Body of pancreas (tissue), 4 donors: ENCODE results near the gene ZNF584. TPM values are rescaled to one million over a fixed set of nuclear protein-coding genes. Genes with fewer than 3 reads are reported as not detected.

Experiments used
- ATAC-seq: fragments of 150-250 bp; one replicate; pipeline ENCODE4 v1.9.1; 2016
- DNase-seq, 4 donors: peaks; one replicate each; pipeline ENCODE4 v3.0.0-alpha.2; 2019
- H3K27ac ChIP-seq, 4 donors: fragments of 200-600 bp; sonication (generic); 1 replicate in 3 of 4; 2 replicates in 1 of 4; pipeline versions ENCODE4 v1.5.1 to v1.6.1; 2016 to 2019; ENCODE audit warnings: mild to moderate bottlenecking in 1 of 4, mixed read lengths in 1 of 4, moderate library complexity in 1 of 4
- H3K27me3 ChIP-seq, 2 donors: fragments of 200-600 bp; sonication (generic); one replicate each; pipeline ENCODE4 v1.6.0; 2016; ENCODE audit warnings: mild to moderate bottlenecking in 1 of 2
- H3K36me3 ChIP-seq, 2 donors: fragments of 200-600 bp; sonication (generic); replicated peaks in 1 of 2; 2 replicates each; pipeline ENCODE4 v1.5.1; 2016; ENCODE audit warnings: low read depth in 2 of 2; ENCODE audit not compliant: insufficient read depth in 1 of 2
- H3K4me1 ChIP-seq: fragments of 200-600 bp; sonication (generic); one replicate; pipeline ENCODE4 v1.6.0; 2016
- H3K4me3 ChIP-seq, 2 donors: fragments of 200-600 bp; sonication (generic); 1 replicate in 1 of 2; 2 replicates in 1 of 2; pipeline ENCODE4 v1.5.1; 2016 to 2019
- H3K9me3 ChIP-seq, 3 donors: fragments of 200-600 bp; sonication (generic); 1 replicate in 2 of 3; 2 replicates in 1 of 3; pipeline ENCODE4 v1.5.1; 2016
- CTCF ChIP-seq, 7 experiments: fragments of 450-650 bp in 4 of 7; fragments of 200-600 bp in 3 of 7; sonication (generic) in 3 of 7; IDR thresholded peaks; one replicate each; pipeline ENCODE4 v1.5.1; 2016 to 2019; ENCODE audit warnings: antibody characterized with exemption in 7 of 7
- POLR2A ChIP-seq, 3 donors: fragments of 450-650 bp; IDR thresholded peaks; one replicate each; pipeline ENCODE4 v1.6.1; 2016; ENCODE audit warnings: antibody characterized with exemption in 3 of 3, mild to moderate bottlenecking in 2 of 3
- WGBS, 2 donors: methylation state at CpG; one replicate each; pipeline ENCODE4 v1.1.5; 2017; 5-methylcytosine and 5-hydroxymethylcytosine counted together
- intact Hi-C: fragments of 100-400 bp; cut with DNase I; formaldehyde crosslinking; loops from one replicate; pipeline ENCODE4 v1.15.1; 2023
- total RNA-seq, 2 donors: library from RNA; depleted of rRNA; stranded (reverse); fragments of >200 nt; gene quantifications; one replicate each; pipeline ENCODE4 v1.1.0, GENCODE V29; 2016

Gene ZNF584
- total RNA-seq, 2 donors from 2014 or later = 4.9 to 11.5 TPM

- ATAC-seq (peak; percentile 97), DNase-seq (peak; percentile 96 to 98 (median 96))
- H3K4me1 ChIP-seq = peaks cover 67% of the 10 kb centered on the region
- H3K27me3 ChIP-seq = no peaks in the 10 kb centered on the region
- intact Hi-C loops = no loop called here
- 0% methylated on average over 27 to 64 of the region's 64 CpGs for WGBS, 2 donors
- H3K9me3 ChIP-seq = no peaks in the 10 kb centered on the region
- TF ChIP-seq CTCF (IDR thresholded peaks at IDR 0.05) (peak in 2 of 7 experiments; percentile 8 to 9), POLR2A (IDR thresholded peaks at IDR 0.05) (peak; percentile 39 to 89 (median 84))
- H3K36me3 ChIP-seq = peaks cover 0 to 3% of the 10 kb centered on the region in 2 donors
- peak within 1 kb of the TSS; percentile 96 to 99 (median 96) for H3K27ac ChIP-seq
- peak within 1 kb of the TSS; percentile 87 to 91 for H3K4me3 ChIP-seq
Measured at GRCh38 chr19:58386576-58387337, 21.7 kb upstream of the ZNF584 start, which contains the start of gene RPS5. TSS of gene RPS5 (plus strand) at chr19:58387269. CDS start at chr19:58388138, 869 bp downstream.

- no peak for TF ChIP-seq POLR2A (IDR thresholded peaks at IDR 0.05)
- TF ChIP-seq CTCF (IDR thresholded peaks at IDR 0.05) = no peak
- no peak for DNase-seq
- H3K27me3 ChIP-seq = no peaks in the 10 kb centered on the region
- no peaks in the 10 kb centered on the region for H3K9me3 ChIP-seq
- H3K4me1 ChIP-seq = peaks cover 59% of the 10 kb centered on the region
- H3K36me3 ChIP-seq = peaks cover 0 to 6% of the 10 kb centered on the region in 2 donors
- 5 to 8% methylated on average over 31 to 39 of the region's 39 CpGs for WGBS, 2 donors
- H3K27ac ChIP-seq = peak overlapping the region in 3 of 4 donors; percentile 96 to 99 (median 96)
- no peak for ATAC-seq
- intact Hi-C loops = no loop called here
- H3K4me3 ChIP-seq = peak overlapping the region; percentile 87 to 91
Measured at GRCh38 chr19:58387338-58388174, 20.9 kb upstream of the ZNF584 start.

- no peak overlapping the region for H3K27ac ChIP-seq
- no peaks in the 10 kb centered on the region for H3K27me3 ChIP-seq
- H3K4me1 ChIP-seq = peaks cover 54% of the 10 kb centered on the region
- ATAC-seq (no peak), DNase-seq (no peak)
- no peaks in the 10 kb centered on the region for H3K9me3 ChIP-seq
- no peak for TF ChIP-seq POLR2A (IDR thresholded peaks at IDR 0.05)
- intact Hi-C loops = no loop called here
- WGBS, 2 donors = 52 to 56% methylated on average over 2 to 3 of the region's 3 CpGs
- H3K4me3 ChIP-seq = peak overlapping the region in 1 of 2 donors; percentile 91
- H3K36me3 ChIP-seq = peaks cover 5 to 12% of the 10 kb centered on the region in 2 donors
Measured at GRCh38 chr19:58388175-58388526, 20.3 kb upstream of the ZNF584 start.

GRCh38 chr19:58392945-58393724, 15.3 kb upstream of the ZNF584 start:
- WGBS, 2 donors = 85 to 92% methylated on average over 9 to 26 of the region's 26 CpGs
- DNase-seq (no peak), ATAC-seq (no peak)
- intact Hi-C loops = no loop called here
- H3K9me3 ChIP-seq = no peaks in the 10 kb centered on the region
- H3K4me3 ChIP-seq = no peak overlapping the region
- no peaks in the 10 kb centered on the region for H3K27me3 ChIP-seq
- peaks cover 17 to 23% of the 10 kb centered on the region in 2 donors for H3K36me3 ChIP-seq
- TF ChIP-seq CTCF (IDR thresholded peaks at IDR 0.05) (no peak), POLR2A (IDR thresholded peaks at IDR 0.05) (no peak)
- H3K27ac ChIP-seq = no peak overlapping the region
- H3K4me1 ChIP-seq = peaks cover 43% of the 10 kb centered on the region

GRCh38 chr19:58393725-58394033, 14.8 kb upstream of the ZNF584 start:
- no peak overlapping the region for H3K4me3 ChIP-seq
- H3K36me3 ChIP-seq = peaks cover 17 to 23% of the 10 kb centered on the region in 2 donors
- ATAC-seq (no peak), DNase-seq (no peak)
- no peaks in the 10 kb centered on the region for H3K9me3 ChIP-seq
- peaks cover 37% of the 10 kb centered on the region for H3K4me1 ChIP-seq
- intact Hi-C loops = no loop called here
- TF ChIP-seq POLR2A (IDR thresholded peaks at IDR 0.05) (no peak), CTCF (IDR thresholded peaks at IDR 0.05) (no peak)
- H3K27me3 ChIP-seq = no peaks in the 10 kb centered on the region
- WGBS, 2 donors = 80 to 87% methylated on average over 4 of the region's 4 CpGs
- no peak overlapping the region for H3K27ac ChIP-seq
